ENCODE measurements around the gene PRKN.

The PRKN gene

DNA sequence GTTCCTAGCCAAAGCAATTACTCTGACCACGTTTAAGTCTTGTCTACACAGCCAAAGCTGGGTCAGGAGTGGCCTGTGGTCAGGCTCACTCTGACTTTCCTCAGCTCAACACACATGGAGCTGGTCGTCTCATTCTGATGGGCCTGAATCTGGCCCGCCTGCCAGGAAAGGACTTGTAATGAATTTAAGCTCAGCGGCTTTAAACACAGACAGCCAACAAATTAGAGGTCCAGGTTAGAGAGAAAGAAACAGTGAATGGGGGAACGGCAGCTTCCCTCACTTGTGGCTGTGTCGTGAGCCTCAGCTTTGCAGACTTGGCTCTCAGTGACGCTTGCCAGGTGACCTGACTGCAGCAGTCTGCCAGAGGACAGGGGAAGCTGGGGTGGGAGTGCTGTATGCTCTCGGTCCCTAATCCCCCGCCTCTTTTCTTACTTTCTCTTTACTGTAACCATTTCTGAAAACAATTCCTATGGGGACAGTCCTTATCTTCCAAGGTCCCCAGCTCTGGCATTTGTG is 1331.8 kb downstream of the PRKN start:
- no peak for DNase-seq

DNA sequence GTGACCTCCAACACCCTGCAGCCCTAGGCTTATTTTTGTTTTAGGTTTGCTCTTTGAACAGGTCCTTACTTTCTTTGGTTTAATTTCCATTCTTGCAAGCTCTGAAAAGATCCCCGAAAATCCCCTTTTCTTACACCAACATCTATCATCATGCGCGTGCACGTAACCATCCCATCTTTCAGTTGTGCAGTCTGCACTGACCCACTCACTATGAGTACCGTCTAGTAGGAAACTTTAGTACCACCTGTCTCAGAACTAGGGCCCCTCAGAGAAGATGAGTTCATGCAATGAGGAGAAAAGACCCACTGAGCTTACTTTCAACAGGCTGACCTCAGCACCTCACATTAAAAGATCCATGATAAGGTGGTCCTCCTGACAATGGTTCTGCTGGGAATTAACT is 1333.1 kb downstream of the PRKN start:
- no peak for DNase-seq

DNA sequence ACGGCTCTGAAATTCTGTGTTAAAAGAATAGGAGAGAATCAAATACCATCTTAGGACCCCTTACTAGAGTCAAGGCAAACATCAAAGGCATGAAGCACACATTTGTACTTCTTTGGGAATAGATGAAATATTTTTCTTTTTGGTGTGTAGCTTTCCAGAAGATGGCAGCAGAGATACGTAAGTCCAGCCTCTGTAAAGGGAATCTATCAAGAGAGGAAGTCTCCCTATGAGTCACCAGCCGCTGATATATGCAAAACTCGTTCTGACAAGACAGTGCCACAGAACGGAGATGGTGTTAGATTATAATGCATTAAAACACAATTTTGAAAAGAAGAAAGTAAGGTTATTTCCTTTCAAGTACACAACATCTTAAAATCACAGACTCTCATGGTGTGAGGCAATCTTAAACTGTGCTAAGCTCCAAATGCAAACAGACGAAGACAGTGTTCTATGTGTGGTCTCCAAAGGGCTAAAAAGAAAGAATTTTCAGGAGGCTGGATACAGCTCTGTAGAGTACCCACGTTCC is 1333.7 kb downstream of the PRKN start:
- DNase-seq: peak; percentile 32

DNA sequence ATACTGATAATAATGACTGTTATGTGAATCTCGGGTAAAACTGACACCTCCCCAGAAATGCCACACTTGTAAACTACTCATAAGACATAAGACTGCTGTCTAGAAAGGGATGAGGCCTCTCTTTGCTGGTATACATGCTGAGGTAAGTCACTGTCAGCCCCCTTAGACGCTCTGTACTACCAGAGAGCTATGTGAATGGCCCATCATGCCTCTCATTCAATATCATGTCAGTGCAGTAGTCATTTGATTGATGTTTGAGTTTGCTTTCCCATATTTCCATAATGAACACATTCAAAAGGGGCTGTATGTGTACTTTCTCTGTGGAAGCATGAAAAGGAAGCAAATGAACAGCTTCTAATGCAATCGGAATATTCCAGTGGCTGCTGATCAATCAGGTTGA is 1334.3 kb downstream of the PRKN start:
- DNase-seq: no peak

DNA sequence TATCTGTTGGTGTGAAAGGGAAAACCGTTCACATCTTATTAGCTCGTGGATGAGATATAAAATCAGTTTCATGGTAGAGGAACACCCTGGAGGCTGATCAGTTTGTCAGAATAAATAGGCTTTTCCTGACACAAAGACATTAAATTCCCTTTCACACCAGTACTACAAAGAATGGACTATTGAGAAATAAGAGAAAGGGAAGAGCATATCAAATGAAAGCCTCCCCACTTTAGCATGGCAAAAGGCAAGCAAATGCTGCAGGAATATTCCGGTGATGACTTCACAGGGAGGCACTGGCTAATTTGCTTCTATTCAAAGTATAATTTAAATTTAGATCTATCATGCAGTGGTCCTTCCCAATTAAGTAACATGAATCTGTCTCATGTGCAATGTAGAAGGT is 1337.8 kb downstream of the PRKN start:
- no peak for DNase-seq

DNA sequence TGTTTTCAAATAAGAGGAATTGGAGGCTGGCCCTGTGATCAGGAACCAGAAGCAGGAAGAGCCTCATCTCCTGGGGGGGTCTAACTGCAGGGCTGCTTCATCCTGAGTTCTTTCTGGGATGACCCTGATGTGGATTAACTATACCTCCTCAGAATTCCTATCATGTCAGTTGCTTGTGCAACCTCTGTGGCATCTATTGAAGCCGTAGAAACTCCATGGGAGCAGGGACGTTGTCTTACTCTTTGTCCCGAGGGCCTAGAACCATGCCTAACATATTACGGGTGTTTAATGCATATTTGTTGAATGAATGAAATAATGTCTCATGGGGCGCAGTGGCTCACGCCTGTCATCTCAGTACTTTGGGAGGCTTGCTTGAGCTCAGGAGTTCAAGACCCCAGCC is 1343.6 kb downstream of the PRKN start:
- DNase-seq: no peak

DNA sequence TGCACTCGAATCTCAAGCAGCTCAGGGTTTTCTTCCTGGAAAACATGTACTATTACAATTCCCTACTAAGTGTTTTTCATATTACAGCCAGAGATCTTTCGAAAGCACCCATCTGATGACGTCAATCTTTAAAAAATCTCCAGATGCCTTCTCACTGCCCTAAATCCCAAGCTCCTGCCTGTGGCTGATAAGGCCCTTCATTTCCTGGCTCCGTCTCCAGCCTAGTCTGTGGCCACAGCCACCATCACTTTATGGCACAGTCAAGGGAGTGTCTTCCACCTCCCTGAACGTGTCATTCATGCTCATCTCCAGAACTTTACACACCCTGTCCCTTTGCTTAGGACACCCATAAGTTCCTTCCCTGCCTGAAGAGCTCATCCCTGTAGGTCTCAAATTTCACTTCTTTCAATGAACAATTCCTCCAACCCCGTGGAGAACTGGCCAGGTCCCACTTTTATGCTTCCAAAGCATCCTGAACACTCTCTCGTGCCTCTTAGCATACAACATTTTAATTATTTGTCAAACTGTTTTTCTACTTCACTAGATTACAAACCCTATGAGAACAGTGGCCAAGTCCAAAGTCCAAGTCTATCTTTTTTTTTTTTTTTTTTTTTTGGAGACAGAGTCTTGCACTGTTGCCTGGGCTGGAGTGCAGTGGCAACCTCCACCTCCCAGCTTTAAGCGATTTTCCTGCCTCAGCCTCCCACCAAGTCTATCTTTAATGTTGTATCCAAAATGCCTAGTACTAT is 1347.6 kb downstream of the PRKN start:
- DNase-seq: no peak

DNA sequence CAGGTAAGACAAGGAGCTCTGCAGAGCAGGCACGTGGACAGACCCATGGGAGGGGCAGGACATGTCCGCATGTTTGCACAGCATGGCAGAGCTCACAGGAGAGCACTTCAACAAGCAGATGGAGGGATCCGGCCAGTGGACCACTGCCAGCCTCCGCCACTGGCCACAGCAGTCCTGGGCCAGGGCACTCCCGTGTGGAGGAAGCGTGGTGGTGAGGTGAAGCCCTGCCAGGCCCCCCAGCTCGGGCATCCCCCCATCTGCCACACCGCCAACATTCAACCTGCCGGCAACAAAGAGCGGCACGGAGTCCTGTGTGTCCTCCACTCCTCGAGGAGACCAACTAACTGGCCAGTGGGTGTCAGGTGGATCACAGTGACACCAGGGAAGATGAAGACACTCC is 1349.5 kb downstream of the PRKN start:
- DNase-seq: no peak

DNA sequence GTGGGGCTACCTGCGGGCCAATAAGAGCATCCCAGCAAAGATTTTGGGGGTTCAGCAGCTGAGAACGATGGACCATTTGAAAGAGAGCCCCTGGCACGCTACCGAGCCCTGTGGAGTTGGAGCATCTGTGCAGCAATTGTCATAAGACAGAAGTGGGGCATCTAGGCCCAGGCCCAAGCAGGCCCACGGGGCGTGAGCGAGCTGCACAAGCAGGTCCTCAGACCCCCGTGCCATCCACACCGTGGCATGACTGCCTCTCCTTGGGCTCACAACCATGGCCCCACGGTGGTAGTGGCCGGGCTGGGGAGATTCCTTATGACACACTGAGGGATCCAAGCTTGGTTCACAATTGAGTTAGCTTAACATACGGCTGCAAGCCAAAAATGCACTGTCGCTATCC is 1350.5 kb downstream of the PRKN start:
- DNase-seq: no peak

DNA sequence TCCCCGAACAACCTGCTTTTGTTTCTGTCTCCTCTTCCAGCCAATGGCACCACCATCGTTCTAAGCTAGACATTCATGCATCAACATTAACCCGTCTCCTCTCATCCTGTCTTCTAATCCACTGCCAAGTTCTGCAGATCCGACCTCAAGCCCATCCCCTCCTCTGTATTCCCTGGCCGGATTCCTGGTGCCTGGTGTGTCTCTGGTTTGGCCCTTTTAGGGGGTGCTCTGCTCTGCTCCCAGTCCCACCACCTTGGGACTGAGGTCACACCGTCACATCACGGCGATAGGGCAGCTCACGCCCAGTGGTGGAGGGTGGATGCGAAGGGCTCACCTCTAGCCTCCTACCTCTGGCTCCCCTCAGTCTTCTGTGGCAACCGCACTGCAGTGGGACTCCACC is 1351.2 kb downstream of the PRKN start:
- no peak for DNase-seq

DNA sequence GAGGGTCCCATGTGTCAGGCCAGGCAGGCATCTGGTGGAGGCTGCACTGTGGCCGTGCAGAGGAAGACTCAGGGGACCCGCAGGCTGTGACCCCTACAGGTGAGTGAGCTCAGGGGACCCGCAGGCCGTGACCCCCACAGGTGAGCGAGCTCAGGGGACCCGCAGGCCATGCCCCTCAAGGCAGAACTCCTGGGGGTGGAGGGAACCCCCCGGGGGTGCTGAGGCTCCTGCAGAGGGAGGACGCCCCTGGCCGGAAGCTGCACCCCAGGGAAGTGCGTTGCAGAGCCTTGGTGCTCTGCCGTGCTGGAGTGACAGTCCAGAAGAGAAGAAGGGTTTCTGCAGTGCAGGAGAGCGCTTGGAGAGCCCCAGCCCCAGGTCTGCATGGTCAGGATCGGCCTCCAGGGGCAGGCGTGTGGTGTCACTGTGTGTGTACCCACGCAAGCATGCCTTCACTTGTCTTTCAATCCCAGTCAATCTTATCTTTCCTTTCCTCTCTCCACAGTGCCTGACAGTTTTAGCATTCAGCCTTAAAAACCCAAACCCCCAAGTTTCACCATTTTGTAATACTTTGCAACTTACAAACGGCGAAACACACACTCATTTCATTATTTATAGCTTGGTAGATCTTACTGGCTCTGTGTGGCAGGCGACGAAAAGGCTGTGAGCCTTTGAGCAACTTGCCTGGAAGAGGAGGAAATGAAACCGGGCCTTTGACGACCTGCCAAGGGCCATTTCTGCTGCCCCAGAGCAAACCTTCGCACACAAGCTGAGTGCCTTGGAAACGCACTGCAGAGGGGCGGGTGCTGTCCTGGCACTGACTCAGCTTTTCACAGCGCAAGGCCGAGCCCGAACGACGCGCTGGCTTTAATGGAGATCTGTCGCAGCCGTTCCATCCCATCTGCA is 1352.3 kb downstream of the PRKN start:
- DNase-seq: no peak

DNA sequence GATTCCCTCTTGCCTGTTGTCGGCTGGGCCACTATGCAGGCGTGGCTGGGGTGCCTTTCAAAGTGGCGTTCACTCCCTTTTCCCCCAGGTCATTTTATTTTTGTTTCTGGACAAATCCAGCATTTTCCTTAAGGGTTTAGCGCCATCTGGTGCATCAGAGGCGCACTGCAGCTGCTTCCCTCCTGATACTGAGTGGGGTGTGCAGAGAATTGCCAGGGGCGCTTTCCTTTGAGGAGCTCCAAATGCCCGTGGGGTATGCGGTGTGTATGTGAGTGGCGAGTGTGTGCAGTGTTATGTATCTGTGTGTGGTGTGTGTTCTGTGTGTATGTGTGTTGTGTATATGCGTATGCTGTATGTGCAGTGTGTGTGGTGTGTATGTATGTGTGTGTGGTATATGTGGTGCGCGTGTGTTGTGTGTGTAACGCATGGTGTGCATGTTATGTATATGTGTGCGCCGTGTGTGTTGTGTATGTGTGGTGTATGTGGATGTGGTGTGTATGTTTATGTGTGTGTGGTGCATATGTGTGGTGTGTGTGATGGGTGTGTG is 1353.6 kb downstream of the PRKN start:
- peak; percentile 43 for DNase-seq

DNA sequence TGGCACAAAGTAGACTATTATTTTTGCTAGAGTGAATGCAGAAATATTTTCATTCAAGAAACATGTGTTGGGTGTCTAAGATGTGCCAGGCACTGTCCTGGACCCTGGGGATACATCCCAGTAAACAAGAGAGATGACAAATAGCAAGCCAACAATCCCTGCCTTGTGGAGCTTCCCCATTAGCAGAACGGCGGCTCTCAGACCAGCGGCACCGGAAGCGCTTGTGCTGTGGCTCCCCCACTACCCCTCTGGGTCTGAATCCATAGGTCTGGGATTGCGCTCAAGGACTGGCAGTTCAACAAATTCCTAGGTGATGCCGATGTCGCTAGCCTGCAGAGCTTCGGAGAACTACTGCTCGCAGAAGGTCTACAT is 1355.2 kb downstream of the PRKN start:
- no peak for DNase-seq

DNA sequence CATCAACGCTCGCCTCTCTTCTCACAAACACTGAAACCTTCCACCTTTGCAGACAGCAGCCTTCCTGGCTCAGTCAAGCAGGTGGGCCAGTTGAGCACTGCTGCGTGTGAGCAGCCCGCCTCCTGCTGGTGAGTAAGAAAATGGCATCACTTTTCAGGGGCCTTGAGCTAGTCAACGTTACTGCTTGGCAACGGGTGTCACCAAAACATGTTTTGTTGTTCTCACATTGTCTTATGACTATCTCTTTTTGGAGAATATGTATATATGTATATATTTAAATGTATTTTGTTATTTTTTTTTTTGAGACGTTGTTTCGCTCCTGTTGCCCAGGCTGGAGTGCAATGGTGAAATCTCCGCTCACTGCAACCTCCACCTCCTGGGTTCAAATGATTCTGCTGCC is 1356.7 kb downstream of the PRKN start:
- peak; percentile 46 for DNase-seq

DNA sequence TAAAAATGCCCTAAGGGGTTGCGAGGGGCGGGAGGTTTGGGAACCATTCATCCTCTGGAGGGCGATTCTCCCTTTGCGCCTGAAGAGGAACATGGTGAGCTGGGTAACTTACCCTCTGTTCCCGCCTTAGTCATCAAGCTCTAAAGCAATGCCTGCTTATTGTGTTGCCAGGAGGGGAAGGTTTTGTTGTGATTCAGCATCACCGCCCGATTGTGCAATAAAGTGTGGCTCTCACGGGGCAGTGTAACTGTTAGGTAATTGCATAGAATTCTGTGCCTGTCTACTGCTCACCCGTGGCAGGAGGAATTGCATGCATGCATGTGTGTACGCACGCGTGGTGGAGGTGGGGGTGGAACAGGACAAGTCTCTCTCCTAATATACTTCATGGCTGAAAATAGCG is 1358.2 kb downstream of the PRKN start:
- no peak for DNase-seq

DNA sequence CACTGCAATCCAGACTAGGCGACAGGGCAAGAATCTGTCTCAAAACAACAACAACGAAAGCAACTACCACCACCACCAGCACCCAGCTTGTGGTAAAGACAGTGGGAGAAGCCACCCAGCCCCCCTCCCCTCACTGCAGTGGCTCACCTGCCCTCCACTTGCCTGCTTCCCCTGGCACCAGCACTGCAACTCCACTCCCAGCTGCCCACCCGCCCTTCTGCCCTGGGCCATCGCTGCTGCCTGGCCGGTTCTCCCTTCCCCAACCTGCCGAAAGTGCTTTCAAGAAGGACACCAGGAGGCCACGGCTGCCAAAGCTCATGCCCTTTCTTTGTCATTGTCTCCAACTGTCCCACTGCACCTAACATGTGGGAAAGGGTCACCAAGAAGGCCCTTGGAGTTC is 1359.1 kb downstream of the PRKN start:
- DNase-seq: no peak

DNA sequence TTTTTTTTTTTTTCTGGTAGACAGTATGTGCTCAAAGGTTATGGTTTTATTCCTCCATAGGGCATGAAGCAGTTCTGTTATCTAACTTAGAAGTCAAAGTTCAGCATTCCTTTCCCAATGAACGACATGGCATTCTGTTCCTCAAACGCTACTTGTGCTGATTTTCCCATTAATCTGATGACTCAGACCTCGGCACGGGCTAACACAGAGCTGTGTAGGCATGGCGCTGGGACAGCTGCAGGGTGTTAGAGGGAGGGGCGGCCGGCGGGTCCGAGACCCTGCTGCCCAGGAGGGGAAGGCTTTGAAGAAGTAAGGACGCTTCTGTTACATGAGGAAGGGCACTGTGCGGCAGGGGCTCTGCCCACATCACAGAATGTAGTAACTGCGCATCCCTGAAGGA is 1360.1 kb downstream of the PRKN start:
- no peak for DNase-seq

DNA sequence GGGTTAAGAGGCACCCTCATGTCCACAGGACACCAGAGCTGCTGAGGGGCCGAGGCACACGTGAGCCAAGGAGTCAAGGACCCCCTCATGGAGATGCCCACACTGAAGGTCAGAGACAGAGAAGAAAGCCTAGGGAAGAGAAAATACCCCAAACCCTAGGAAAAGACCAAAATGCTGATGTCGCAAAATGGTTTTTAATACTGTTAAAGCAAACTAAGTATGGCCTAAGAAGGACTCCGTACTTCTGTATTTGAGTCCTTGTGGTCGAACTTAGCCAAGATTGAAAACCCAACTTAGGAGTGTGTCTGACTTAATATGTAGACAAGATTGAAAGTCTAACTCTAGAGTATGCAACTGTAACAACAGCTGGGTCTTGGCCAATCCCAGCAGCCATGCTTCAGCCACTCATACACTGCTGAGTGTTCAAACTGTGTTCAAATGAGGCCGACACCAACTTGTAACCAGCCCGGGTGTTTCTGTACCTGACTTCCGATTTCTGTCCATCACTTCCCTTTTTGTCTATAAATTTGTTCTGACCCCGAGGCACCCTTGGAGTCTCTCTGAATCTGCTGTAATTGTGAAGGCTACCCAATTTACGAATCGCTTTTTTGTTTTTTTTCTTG is 1361.2 kb downstream of the PRKN start:
- no peak for DNase-seq

DNA sequence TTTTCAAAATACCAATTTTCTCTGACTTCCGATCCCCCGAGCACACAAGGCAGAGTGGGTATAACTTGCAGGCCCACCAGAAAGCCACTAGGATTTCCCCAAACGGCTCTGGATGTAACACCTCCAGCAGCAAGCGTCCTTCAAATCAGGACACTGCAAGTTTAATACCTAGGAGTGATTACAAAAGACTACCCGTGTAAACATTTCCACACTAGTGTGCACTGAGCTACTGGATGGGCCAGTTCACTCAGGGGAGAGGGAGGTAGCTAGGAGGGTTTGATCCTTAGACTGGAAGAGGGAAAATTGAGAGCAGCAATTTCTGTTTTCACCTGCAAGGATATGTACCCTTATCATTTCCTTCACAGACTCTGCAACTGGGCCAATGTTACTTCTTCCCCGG is 1361.9 kb downstream of the PRKN start:
- DNase-seq: no peak

DNA sequence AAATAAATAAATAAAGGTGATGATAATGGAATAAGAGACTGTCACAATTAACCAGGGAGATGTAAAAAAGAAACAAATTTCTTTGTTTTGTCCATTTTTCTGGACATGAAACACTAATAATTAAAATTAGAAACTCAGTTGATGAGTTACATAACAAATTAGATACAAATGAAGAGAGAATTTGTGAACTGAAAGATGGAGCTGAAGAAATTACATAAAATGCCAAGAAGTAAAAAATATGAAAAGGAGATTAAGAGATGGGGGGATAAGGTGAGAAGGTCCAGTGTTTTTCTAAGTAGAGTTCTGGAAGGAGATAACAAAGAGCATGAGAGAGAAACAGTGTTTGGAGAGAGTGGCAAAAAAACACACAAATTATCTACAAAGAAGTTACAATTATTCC is 1364.3 kb downstream of the PRKN start:
- no peak for DNase-seq

DNA sequence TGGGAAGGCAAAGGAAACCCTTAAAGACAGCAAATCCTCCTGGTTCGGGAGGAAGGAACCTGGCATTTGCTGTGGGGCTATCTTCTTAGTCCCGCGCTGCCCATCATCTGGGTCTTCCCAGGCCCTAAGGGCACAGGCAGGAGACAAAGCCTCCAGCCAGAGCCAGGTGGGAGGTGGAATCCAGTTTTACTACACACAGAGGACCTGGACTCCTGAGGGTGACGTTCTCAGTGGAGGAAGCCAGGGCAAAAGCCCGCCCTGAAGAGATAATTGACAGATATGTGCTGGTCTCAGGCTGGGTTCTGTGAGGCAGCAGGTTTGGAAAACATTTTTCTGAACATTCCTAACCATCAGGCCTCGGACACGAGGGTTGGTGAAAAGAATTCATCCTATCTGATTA is 1365.3 kb downstream of the PRKN start:
- no peak for DNase-seq

DNA sequence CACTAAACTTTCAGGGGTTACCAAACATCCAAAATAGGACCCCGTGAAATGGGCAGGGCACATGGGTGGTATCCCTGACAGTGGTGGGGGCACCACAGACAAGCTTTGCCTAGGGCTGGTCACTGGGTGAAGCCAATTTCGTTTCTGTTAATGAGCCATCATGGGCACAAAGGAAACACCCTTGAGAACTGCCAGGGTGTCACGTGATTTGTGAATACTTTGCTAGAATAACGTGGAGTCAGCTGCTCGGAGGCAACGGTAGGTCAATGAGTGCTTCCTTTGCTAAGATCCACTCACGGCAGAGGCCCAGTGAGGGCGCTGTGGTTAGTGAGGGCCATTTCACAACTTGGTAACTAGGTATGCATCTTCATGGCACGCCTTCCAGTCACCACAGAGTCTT is 1366.0 kb downstream of the PRKN start:
- no peak for DNase-seq

DNA sequence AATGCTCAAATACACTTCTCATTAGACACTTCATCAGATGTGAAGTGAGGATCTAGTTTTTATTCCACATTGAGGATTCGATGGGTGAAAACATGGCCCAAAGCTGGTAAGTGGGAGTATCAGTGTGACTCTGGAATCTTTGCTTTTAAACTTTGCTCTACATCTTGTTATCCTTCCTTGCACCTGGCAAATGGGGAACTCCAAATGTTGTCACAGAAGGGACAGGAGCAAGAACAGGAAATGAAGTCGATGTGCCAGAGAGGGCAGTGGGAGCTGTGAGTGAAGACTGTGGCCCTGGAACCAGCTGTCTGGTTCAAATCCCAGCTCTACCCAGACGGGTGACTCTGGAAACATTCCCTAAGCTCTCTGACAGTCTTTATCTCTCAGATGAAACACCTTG is 1367.0 kb downstream of the PRKN start:
- no peak for DNase-seq

Measured in effector CD4-positive, alpha-beta T cell (primary cell).